Effector memory CD8-positive, alpha-beta T cell (primary cell): ENCODE data around the gene PCGF2.
A peak's percentile ranks its signal among the peaks of the same experiment; 100 is the strongest.

Experiments
- ATAC-seq: fragments of 150-1000 bp; cut with Tn5 transposase; replicated peaks from 2 replicates; pipeline ENCODE4 v1.10.0; 2021; ENCODE audit warnings: mild to moderate bottlenecking, moderate library complexity
- DNase-seq, 3 experiments: peaks; one replicate each; pipeline ENCODE4 v3.0.0; 2021
- H3K27ac Mint-ChIP-seq, 2 donors: one replicate each; pipeline ENCODE4 v1.8.0; 2022; ENCODE audit warnings: mild to moderate bottlenecking in 2 of 2, mixed read lengths in 2 of 2, moderate library complexity in 2 of 2
- H3K27me3 Mint-ChIP-seq, 2 donors: one replicate each; pipeline ENCODE4 v1.8.0; 2022; ENCODE audit warnings: mixed read lengths in 2 of 2
- H3K36me3 Mint-ChIP-seq: one replicate; pipeline ENCODE4 v1.8.0; 2022; ENCODE audit warnings: mild to moderate bottlenecking, moderate library complexity, mixed read lengths; ENCODE audit not compliant: insufficient read depth
- H3K4me1 Mint-ChIP-seq, 2 donors: one replicate each; pipeline ENCODE4 v1.8.0; 2022; ENCODE audit warnings: low read depth in 2 of 2, mixed read lengths in 2 of 2
- H3K4me3 Mint-ChIP-seq, 2 donors: one replicate each; pipeline ENCODE4 v1.8.0; 2022; ENCODE audit warnings: mild to moderate bottlenecking in 2 of 2, mixed read lengths in 2 of 2, moderate library complexity in 2 of 2
- H3K9me3 Mint-ChIP-seq, 2 donors: one replicate each; pipeline ENCODE4 v1.8.0; 2022; ENCODE audit warnings: mixed read lengths in 2 of 2

Gene PCGF2

GRCh38 chr17:38749223-38750043 lies 1.3 kb upstream of the PCGF2 start:
- Mint-ChIP-seq H3K9me3 (no peaks in the 10 kb centered on the region), H3K4me1 (peaks cover 32 to 50% of the 10 kb centered on the region in 2 donors), H3K27ac (no peak overlapping the region), H3K27me3 (peaks cover 43 to 64% of the 10 kb centered on the region in 2 donors), H3K4me3 (peak overlapping the region; percentile 86 to 90), H3K36me3 (peaks cover 29% of the 10 kb centered on the region)
- no peak for DNase-seq
- no peak for ATAC-seq

GRCh38 chr17:38748892-38749222 lies 721 bp upstream of the PCGF2 start:
- H3K36me3 Mint-ChIP-seq = peaks cover 29% of the 10 kb centered on the region
- peak overlapping the region; percentile 86 to 90 for H3K4me3 Mint-ChIP-seq

GRCh38 chr17:38747463-38748148 lies 530 bp downstream of the PCGF2 start:
- Mint-ChIP-seq H3K9me3 (no peaks in the 10 kb centered on the region), H3K4me1 (peaks cover 22 to 43% of the 10 kb centered on the region in 2 donors), H3K4me3 (peak overlapping the region; percentile 73 to 74), H3K36me3 (peaks cover 23% of the 10 kb centered on the region), H3K27me3 (peaks cover 60 to 82% of the 10 kb centered on the region in 2 donors), H3K27ac (no peak overlapping the region)
- ATAC-seq (no peak), DNase-seq (no peak)

More at GRCh38 chr17:38748892-38749222, 721 bp upstream of the PCGF2 start:
- H3K9me3 Mint-ChIP-seq = no peaks in the 10 kb centered on the region
- no peak overlapping the region for H3K27ac Mint-ChIP-seq
- H3K4me1 Mint-ChIP-seq = peaks cover 30 to 49% of the 10 kb centered on the region in 2 donors
- ATAC-seq (no peak), DNase-seq (no peak)
- peaks cover 49 to 70% of the 10 kb centered on the region in 2 donors for H3K27me3 Mint-ChIP-seq

DNA sequence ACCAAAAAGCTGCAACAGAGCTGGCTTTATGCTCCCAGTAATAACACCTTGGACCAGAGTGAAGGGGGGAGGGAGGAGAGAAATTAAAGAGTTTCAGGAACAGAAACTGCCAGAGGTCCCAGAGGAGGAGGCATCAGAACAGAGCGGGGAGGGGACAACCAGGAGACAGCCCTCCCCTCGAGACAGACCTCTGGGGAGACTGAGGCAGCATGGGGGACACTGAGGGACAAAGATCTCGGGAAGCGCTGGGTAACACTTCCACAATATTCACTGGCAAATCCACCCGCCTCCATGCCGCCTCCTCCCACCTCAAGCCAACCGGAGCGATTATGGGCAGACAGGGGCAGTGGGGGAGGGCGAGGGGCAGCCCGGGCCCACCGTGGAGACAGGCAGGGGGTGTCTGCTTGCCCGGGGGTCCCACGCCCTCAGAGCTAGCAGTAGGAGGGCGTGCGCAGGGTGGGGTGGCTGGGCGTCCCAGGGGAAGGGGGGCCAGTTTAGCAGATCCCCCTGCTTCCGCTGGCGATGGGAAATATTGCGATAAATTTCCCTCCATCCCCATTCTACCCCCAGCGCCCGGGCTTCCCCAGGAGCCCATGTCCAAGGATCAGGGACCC lies 1.2 kb downstream of the PCGF2 start:
- H3K36me3 Mint-ChIP-seq = peaks cover 17% of the 10 kb centered on the region

DNA sequence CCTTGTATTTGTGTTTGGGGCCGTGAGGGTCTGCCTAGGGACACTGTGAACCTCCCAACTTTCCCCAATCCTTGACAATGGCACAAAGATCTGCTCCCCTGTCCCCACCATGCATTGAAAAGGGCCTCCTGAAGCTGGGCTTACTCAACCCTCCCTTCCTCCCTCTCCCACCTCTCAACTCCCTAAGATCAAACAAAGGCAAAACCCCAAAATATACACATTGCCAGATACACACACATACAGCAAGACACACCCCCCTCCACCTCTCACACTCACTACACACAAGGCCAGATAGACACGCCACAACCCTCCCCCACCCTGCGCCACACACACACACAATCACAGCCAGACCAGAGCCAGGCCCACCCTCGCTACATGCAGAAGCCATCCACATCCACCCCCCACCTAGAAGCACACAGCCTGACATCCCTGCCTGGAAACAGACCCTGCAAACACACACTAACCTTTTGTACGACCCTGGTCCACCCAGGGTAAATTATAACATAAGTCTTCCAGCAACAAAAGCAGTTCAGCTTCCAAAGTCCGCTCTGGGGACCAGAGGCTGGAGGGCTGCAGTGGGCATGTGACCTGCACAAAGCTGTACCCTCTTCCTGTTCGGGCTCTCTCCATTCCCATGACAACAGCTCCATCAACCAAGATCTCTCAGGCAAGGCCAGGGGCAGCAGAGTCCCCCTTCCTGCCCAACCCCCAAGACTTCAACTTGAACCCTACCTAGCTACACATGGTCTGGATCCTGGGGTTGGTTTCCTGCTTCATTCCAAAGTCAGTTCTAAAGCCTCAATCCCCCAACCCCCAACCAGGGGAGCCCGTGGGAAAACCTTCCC lies 1.9 kb downstream of the PCGF2 start:
- Mint-ChIP-seq H3K27me3 (peaks cover 58 to 90% of the 10 kb centered on the region in 2 donors), H3K36me3 (peaks cover 13% of the 10 kb centered on the region), H3K9me3 (no peaks in the 10 kb centered on the region), H3K4me3 (peak overlapping the region; percentile 72 to 74), H3K27ac (no peak overlapping the region), H3K4me1 (peaks cover 16 to 34% of the 10 kb centered on the region in 2 donors)
- no peak for DNase-seq
- ATAC-seq = no peak

More for the DNA sequence above, 1.2 kb downstream of the PCGF2 start:
- no peak for ATAC-seq
- Mint-ChIP-seq H3K27ac (no peak overlapping the region), H3K4me3 (peak overlapping the region; percentile 72 to 74), H3K4me1 (peaks cover 20 to 40% of the 10 kb centered on the region in 2 donors), H3K27me3 (peaks cover 60 to 89% of the 10 kb centered on the region in 2 donors), H3K9me3 (no peaks in the 10 kb centered on the region)
- no peak for DNase-seq

DNA sequence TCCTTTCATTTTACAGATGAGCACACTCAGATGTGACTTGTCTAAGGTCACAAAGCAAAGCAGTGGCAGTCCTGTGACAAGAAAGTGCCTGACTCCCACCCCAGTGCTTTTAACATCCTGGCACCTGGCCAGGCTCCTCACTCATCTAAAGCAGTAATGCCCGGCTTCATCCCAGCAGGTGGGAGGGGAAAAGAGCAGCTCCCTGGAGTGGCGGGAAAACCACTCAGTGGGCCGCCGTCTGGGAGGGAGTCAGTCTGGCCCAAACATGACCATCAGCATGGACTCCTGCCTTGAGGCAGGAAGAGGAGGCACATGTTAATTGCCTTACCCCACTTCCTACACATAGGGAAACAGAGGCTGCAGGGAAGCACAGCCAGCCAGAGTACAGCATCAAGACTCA lies 2.6 kb downstream of the PCGF2 start:
- Mint-ChIP-seq H3K4me1 (peaks cover 10 to 27% of the 10 kb centered on the region in 2 donors), H3K27ac (no peak overlapping the region), H3K36me3 (peaks cover 7% of the 10 kb centered on the region), H3K27me3 (peaks cover 52 to 90% of the 10 kb centered on the region in 2 donors), H3K4me3 (peak overlapping the region in 1 of 2 donors; percentile 18), H3K9me3 (no peaks in the 10 kb centered on the region)
- ATAC-seq = no peak
- no peak for DNase-seq

GRCh38 chr17:38743556-38744171 lies 4.5 kb downstream of the PCGF2 start:
- peaks cover 40 to 94% of the 10 kb centered on the region in 2 donors for H3K27me3 Mint-ChIP-seq
- H3K27ac Mint-ChIP-seq = no peak overlapping the region
- peaks cover 7% of the 10 kb centered on the region for H3K36me3 Mint-ChIP-seq

GRCh38 chr17:38742411-38743308 lies 5.5 kb downstream of the PCGF2 start:
- H3K27ac Mint-ChIP-seq = no peak overlapping the region
- H3K36me3 Mint-ChIP-seq = peaks cover 7% of the 10 kb centered on the region
- no peak for ATAC-seq
- peaks cover 40 to 94% of the 10 kb centered on the region in 2 donors for H3K27me3 Mint-ChIP-seq
- H3K4me3 Mint-ChIP-seq = no peak overlapping the region
- DNase-seq = no peak
- H3K9me3 Mint-ChIP-seq = no peaks in the 10 kb centered on the region
- H3K4me1 Mint-ChIP-seq = peaks cover 5 to 14% of the 10 kb centered on the region in 2 donors

More at GRCh38 chr17:38743556-38744171, 4.5 kb downstream of the PCGF2 start:
- no peak for ATAC-seq
- DNase-seq = no peak
- Mint-ChIP-seq H3K4me3 (no peak overlapping the region), H3K9me3 (no peaks in the 10 kb centered on the region), H3K4me1 (peaks cover 8 to 16% of the 10 kb centered on the region in 2 donors)

DNA sequence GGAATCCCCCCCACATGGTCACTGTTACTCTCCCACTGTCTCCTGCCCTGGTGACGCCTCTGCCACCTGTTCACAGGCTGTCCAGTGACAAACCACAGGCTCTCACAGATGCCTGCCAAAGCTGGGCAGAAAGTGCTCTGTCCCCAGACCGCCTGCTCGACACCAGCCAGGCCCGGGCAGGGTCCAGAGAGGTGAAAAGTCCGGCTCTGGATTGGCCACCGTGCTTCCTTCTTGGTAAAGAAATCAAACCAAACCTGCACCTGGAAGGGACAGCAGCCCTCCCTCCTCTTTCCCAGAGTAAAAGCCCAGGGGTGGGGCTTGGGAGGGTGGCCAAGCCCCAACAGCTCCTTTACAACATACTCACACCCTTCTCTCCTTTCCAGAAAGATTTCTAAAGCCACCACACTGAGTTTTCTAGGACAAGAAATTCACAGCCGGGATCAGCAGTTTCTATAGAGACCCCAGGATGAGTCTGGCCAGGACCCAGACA lies 6.2 kb downstream of the PCGF2 start:
- H3K36me3 Mint-ChIP-seq = peaks cover 7% of the 10 kb centered on the region
- no peak overlapping the region for H3K4me3 Mint-ChIP-seq
- no peak overlapping the region for H3K27ac Mint-ChIP-seq
- ATAC-seq = no peak
- peaks cover 39 to 87% of the 10 kb centered on the region in 2 donors for H3K27me3 Mint-ChIP-seq
- no peaks in the 10 kb centered on the region for H3K9me3 Mint-ChIP-seq
- H3K4me1 Mint-ChIP-seq = peaks cover 4 to 12% of the 10 kb centered on the region in 2 donors
- no peak for DNase-seq

- Mint-ChIP-seq H3K27me3 (peaks cover 34 to 82% of the 10 kb centered on the region in 2 donors), H3K36me3 (peaks cover 7% of the 10 kb centered on the region), H3K4me3 (no peak overlapping the region), H3K4me1 (peaks cover 2 to 7% of the 10 kb centered on the region in 2 donors), H3K27ac (no peak overlapping the region), H3K9me3 (no peaks in the 10 kb centered on the region)
- DNase-seq (no peak), ATAC-seq (no peak)
These were observed 6.7 kb downstream of the PCGF2 start for GRCh38 chr17:38741461-38741860.

DNA sequence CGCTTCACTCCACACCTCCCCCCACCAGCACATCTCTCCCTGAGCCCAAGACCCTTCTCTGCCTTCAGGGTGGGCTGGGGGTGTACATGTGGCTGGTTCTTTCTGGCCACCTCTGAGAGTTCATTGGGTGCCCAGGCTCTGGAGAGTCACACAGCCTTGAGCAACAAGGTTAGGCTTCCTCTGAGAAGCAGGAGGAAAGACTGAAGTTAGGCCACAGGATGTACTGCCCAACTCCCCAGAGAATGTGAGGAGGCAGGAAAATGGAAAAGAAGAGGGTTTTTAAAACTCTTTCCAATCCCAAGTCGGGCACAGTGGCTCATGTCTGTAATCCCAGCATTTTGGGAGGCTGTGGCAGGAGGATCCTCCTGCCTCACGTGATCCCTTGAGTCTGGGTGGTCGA lies 7.3 kb downstream of the PCGF2 start:
- H3K4me3 Mint-ChIP-seq = no peak overlapping the region
- H3K27me3 Mint-ChIP-seq = peaks cover 27 to 76% of the 10 kb centered on the region in 2 donors
- peaks cover 7% of the 10 kb centered on the region for H3K36me3 Mint-ChIP-seq
- H3K9me3 Mint-ChIP-seq = no peaks in the 10 kb centered on the region
- H3K4me1 Mint-ChIP-seq = peaks cover 0 to 4% of the 10 kb centered on the region in 2 donors
- no peak overlapping the region for H3K27ac Mint-ChIP-seq
- ATAC-seq = no peak
- no peak for DNase-seq

GRCh38 chr17:38740044-38740443 lies 8.1 kb downstream of the PCGF2 start:
- Mint-ChIP-seq H3K4me3 (no peak overlapping the region), H3K36me3 (peaks cover 7% of the 10 kb centered on the region), H3K9me3 (no peaks in the 10 kb centered on the region), H3K27me3 (peaks cover 24 to 68% of the 10 kb centered on the region in 2 donors), H3K27ac (no peak overlapping the region), H3K4me1 (peaks cover 3 to 9% of the 10 kb centered on the region in 2 donors)
- ATAC-seq = no peak
- no peak for DNase-seq
